GM12892 (cell line): ENCODE data around the gene DNAJC13.

Source experiments
- POLR2A ChIP-seq: IDR thresholded peaks from 2 replicates; pipeline ENCODE4 v1.6.1; 2011; ENCODE audit warnings: low read depth, low read length, control low read depth
- POLR2AphosphoS5 ChIP-seq: IDR thresholded peaks from 2 replicates; pipeline ENCODE4 v1.6.1; 2011; ENCODE audit warnings: low read depth, low read length, control low read depth
- TAF1 ChIP-seq: IDR thresholded peaks from 2 replicates; pipeline ENCODE4 v1.6.1; 2011; ENCODE audit warnings: low read depth, mild to moderate bottlenecking, control low read depth, low read length, borderline replicate concordance

DNA sequence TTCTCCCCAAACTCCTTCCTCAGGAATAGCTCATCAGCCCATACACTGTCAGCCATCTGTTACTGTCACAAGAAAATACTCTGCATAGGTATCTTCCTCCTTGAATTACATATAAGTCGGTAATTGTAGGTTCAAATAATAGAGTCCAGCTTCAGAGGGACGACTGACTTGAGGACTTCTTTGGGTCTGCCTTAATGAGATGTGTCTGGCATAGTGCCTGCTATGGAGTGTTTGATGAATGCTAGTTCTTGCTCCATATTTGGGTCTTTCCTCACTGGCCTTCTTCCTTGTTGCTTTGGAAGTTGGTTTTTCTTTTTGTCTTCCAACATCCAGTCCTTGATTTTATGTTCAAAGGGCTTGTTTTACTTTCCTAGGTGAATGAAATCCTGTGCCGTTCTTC lies 113.3 kb downstream of the DNAJC13 start:
- TF ChIP-seq POLR2A (no peak), TAF1 (no peak), POLR2AphosphoS5 (no peak)
